ENCODE results near the gene MCUB.

- TF ChIP-seq, protein P1, sequence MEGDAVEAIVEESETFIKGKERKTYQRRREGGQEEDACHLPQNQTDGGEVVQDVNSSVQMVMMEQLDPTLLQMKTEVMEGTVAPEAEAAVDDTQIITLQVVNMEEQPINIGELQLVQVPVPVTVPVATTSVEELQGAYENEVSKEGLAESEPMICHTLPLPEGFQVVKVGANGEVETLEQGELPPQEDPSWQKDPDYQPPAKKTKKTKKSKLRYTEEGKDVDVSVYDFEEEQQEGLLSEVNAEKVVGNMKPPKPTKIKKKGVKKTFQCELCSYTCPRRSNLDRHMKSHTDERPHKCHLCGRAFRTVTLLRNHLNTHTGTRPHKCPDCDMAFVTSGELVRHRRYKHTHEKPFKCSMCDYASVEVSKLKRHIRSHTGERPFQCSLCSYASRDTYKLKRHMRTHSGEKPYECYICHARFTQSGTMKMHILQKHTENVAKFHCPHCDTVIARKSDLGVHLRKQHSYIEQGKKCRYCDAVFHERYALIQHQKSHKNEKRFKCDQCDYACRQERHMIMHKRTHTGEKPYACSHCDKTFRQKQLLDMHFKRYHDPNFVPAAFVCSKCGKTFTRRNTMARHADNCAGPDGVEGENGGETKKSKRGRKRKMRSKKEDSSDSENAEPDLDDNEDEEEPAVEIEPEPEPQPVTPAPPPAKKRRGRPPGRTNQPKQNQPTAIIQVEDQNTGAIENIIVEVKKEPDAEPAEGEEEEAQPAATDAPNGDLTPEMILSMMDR (IDR thresholded peaks at IDR 0.05): no peak
- TF ChIP-seq POLR2A (IDR thresholded peaks at IDR 0.05): no peak
These were observed 49.4 kb upstream of the MCUB start for GRCh38 chr4:109510687-109511086.
